ENCODE measurements around the gene STK31.
A peak's percentile ranks its signal among the peaks of the same experiment; 100 is the strongest.
"Not testable (repeated sequence)": the region's sequence is repeated elsewhere in the genome, so short reads cannot be mapped to it uniquely, and the experiment has no call there.

Gene STK31, protein sequence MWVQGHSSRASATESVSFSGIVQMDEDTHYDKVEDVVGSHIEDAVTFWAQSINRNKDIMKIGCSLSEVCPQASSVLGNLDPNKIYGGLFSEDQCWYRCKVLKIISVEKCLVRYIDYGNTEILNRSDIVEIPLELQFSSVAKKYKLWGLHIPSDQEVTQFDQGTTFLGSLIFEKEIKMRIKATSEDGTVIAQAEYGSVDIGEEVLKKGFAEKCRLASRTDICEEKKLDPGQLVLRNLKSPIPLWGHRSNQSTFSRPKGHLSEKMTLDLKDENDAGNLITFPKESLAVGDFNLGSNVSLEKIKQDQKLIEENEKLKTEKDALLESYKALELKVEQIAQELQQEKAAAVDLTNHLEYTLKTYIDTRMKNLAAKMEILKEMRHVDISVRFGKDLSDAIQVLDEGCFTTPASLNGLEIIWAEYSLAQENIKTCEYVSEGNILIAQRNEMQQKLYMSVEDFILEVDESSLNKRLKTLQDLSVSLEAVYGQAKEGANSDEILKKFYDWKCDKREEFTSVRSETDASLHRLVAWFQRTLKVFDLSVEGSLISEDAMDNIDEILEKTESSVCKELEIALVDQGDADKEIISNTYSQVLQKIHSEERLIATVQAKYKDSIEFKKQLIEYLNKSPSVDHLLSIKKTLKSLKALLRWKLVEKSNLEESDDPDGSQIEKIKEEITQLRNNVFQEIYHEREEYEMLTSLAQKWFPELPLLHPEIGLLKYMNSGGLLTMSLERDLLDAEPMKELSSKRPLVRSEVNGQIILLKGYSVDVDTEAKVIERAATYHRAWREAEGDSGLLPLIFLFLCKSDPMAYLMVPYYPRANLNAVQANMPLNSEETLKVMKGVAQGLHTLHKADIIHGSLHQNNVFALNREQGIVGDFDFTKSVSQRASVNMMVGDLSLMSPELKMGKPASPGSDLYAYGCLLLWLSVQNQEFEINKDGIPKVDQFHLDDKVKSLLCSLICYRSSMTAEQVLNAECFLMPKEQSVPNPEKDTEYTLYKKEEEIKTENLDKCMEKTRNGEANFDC

DNA sequence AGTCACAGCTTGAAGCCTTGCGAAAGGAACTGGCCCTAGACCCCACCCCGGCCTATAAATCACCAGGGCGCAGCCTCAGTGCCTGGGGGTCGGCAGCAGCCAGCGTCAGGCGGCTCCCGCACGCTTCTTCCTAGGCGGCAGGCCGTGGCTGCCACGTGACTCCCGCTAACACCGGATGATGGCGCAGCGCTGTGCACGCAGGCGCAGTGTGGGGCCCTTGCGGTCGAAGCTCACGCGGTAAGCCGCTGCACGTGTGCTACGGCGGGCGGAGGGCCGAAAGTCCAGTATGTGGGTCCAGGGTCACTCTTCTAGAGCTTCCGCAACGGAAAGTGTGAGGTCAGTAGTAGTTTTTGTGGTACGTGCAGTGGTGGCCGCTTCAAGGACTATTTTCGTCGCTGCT, at the start of gene STK31:
TSS of gene STK31 (plus strand) at position 220 of the 400 bp plus-strand sequence. CDS start at position 287, 67 bp downstream.
- no peak for DNase-seq

DNA sequence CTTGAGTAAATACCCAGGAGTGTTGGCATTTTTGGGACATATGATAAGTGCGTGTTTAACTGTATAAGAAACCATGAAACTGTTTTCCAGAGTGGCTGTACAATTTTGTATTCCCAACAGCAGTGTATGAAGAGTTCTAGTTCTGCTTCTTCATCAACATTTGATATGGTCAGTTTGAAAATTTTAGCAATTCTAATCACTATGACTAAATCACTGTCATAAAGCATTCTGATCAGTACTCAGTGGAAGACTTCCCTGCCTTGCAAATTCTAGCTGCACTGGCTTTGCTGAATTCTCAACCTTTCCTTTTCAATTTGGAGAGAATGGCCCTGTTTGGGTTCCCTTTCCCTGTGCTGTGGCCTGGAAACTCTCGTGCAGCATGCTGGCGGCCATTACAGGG, 48.6 kb upstream of the STK31 start:
- no peak for DNase-seq

DNA sequence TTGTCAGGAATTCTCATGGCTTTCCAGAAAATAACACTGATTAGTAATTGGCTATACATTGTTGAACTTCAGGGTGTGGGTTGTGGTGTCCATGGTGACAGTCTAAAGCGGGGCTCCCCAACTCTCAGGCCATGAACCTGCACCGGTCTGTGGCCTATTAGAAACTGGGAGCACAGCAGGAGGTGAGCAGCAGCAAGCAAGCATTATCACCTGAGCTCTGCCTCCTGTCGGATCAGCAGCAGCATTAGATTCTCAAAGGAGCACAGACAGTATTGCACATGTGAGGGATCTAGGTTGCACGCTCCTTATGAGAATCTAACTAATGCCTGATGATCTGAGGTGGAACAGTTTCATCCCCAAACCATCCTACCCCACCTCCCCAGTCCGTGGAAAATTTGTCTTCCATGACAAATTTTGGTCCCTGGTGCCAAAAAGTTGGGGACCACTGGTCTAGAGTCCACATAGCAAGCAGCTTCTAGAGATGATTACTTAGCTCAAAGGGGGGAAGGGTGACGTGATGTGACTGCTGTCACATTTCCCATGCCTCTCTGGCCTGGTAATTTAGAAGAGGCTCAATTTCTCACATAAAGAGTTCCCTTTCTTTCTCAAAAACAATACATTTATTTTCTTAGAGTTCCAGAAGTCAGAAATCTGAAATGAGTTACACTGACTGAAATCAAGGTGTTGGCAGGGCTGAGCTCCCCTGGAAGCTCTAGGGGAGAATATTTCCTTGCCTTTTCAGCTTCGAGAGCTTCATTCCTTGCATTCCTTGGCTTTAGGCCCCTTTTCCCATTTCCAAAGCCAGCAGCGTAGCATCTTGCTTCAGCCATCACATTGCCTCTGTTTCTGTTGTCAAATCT, 47.7 kb upstream of the STK31 start:
- DNase-seq = no peak

DNA sequence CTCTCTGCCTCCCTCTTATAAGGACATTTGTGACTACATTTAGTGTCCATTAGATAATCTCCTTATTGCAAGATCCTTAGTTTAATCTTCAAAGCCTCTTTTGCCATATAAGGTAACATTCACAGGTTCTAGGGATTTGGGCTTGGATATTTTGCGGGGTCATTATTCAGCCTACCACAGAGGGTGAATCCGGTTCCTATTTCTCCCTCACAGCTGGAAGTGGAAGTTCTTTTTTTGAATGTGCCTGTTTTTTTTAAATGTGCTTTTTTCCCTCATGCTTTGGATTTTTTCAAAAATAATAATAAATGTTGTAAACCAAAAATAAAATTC, 47.1 kb upstream of the STK31 start:
- DNase-seq = no peak

DNA sequence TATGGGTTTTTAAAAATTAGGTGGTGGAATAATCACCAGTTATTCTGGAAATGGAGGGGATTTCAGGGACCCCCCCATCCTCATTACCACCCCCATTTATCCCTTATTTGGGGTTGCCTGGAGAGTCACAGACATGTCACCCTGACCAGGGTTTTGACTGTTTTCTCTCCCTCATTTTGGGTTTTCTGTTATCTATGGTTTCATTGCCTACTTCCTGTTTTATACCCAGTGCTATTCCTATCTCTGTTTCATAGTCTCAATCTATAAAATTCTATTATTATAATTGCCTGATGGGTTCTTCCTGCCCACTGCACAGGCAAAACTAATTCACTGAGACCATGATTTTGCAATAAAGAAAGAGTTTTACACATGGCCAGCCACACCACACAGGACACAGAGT, 45.9 kb upstream of the STK31 start:
- no peak for DNase-seq

DNA sequence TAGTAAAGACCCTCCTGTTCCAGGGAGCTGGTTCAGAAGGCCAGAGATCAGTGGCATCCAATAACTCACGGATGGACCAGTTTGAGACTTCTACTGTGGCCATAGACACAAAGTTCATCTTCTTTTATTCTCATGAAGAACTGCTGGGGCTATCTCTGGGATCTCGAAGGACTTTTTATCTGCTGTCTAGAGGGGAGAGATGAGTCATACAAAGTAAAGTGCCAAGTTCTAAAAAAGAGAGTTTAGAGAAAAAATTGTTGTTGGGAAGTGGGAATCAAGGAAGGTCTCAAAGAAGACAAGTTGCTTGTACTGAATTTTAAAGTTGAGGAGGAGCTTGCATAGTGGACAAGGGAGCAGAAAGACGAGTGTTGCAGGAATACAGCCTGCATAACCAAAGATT, 38.0 kb upstream of the STK31 start:
- no peak for DNase-seq

DNA sequence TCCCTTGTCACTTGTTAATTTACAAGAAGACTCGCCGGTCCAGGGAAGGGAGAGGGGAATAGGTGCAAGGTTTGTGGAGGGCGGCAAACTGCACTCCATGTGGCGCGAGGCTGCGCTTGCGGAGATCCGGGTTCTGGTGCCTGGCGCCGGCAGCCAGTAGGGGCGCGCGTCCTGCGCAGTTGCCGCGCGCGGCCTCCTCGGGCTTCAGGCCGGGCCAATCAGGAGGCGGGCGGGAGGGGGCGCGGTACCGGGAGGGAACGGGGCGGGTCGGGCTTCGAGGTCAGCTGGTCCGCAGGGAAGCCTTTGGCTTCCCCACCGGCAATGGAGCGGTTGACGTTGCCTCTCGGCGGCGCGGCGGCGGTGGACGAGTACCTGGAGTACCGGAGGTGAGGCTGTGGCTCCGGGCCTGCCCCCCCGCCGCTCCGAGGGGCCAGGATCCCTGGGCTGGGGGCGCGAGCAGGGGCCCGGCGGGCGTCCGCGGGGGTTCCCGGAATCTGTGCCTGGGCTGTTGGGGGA, 30.1 kb upstream of the STK31 start, which contains the start of gene FAM221A:
TSS of gene FAM221A (plus strand) at position 302 of the 516 bp plus-strand sequence. CDS start at position 322, 20 bp downstream.
- DNase-seq = peak; percentile 84 to 96 (median 95)

DNA sequence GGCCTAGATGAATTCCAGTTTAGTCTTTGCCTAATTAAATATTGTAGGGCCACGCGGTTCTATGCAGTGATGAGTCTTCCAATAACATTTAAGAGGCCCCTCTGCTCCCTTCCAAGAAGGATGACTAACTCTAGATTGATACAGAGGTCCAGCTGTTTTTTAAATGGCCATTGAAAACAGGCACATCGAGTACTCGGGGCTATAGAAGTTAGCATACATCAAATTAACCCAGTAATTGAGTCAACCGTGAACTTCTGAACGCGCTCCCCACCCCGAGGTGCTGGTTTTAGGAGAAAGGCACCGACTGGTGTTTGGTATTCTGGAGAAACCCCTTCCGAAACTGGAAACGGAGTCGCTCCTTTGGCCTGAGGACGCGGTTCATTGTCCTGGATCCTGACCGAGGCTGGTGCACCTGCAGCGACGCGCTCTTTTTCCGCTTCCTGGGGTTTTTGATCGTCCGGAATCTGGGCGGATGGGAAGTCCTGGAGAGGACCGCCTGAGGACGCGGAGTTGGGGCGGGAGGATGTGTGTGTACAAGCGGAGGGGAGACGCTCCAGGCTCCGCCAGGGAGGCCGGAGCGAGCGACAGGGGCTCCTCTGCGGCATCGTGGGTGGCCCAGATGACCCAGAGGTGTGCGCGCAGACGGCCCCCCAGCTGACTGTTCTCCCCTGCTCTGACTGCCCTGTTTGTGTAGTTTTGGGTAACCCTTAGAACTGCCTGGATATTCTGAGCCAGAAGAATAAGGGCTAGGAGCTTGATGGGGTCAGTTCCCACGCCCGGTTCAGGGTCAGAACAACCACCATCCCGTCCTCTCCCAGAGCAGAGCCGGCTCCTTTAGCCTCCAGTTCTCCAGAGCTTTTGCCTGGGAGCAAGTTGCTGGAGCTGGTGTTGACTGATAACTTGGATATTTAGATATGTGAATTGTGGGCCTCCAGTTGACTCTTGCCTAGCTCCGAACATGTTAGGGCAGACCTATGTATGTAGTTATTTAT, 29.3 kb upstream of the STK31 start:
- DNase-seq = peak; percentile 47 to 68 (median 59)

DNA sequence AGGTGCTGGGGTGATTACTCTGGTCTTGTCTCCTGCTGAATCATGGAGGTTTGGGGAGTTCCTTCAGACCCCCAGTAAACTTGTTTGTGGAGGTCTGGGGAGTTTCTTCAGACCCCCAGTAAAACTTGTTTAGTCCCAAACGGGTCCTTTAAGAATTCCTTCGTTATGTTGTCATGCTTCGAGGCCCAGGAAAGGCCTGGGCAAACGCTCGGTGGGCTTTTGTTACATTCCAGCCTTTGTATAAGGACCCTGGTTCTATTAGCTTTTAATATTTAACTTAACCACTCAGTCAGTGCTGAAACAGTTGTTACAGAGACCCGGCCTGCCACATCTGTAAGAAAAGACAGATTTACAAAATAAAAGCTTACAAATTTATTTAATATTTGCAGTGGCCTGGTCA, 26.0 kb upstream of the STK31 start:
- DNase-seq = not testable (repeated sequence)

DNA sequence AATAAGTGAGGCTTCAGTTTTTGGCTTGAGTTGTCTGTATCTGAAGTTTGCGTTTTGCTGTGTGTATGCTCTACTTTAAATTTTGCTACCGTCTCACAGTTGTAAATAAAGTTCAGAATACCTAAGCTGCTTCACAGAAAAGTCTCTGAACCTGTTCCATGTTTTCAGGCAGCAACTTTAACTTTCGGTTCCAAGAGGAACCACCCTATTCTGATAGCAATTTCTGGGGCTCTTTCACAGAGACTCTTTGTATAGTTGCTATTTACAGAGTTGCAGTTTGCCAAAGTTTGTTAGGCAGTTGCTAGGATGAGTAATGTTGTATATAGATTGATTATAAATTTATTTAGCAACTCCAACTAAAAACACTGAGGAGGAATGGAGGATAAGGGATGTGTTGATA, 24.3 kb upstream of the STK31 start:
- no peak for DNase-seq

DNA sequence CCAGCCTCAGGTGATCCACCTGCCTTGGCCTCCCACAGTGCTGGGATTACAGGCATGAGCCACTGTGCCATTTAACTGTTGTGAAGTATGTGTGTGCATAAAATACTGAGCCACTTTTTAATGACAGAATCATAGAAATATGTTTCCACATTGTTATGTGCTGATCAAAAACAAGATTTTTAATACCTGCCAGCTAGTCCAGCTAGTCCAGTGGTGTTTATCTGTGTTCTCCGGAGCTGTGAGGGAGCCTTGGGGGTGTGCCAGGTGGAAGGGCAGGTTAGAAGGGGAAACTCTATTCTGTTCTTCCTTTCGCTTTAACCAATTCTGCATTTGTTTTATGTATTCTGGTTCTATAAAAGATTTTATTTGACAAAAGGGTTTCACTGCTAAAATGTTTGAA, 23.0 kb upstream of the STK31 start:
- no peak for DNase-seq

DNA sequence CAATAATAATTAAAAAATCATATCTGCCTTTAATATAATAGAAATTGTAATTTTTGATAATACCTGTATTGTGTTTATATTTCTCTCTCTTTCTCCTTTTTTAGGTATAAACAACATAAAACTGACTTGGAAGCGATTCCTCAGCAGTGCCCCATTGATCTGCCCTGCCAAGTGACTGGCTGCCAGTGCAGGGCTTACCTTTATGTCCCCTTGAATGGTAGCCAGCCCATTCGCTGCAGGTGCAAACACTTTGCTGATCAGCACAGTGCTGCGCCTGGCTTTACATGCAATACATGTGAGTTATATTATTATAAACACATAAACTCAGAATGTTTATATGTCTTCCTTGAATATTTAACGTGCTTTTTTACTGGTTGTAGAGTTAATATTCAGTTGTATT, 20.9 kb upstream of the STK31 start:
- DNase-seq = no peak

DNA sequence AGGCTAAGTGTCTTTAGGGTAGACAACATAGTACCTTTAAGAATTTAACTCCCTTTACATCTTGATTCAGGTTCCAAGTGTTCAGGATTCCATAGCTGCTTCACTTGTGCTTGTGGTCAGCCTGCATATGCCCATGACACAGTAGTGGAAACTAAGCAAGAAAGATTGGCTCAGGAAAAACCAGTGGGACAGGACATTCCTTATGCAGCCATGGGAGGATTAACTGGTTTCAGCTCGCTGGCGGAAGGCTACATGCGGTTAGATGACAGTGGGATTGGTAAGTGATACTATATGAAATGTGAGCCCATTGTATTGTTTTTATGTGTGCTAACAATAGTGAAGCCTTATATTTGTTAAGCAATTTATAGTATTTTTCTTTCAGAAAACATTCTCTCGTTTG, 18.7 kb upstream of the STK31 start:
- DNase-seq = no peak

DNA sequence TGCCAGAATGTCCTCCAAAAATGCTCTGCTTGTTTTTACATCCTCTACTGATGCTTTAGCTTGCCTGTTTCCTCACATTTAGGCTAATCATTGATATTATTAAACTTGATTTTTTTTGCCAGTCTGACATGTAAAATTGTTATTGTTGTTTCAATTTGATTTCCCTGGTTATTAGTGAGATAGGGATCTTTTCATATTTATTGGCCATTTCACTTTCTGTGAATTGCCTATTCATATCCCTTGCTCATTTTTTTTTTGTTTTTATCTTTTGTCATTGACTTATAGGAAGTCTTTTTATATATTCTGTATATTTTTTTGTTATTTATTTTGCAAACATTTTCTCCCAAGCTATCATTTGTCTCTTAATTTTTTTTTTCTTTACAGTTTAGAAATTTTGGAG, 16.8 kb upstream of the STK31 start:
- no peak for DNase-seq

DNA sequence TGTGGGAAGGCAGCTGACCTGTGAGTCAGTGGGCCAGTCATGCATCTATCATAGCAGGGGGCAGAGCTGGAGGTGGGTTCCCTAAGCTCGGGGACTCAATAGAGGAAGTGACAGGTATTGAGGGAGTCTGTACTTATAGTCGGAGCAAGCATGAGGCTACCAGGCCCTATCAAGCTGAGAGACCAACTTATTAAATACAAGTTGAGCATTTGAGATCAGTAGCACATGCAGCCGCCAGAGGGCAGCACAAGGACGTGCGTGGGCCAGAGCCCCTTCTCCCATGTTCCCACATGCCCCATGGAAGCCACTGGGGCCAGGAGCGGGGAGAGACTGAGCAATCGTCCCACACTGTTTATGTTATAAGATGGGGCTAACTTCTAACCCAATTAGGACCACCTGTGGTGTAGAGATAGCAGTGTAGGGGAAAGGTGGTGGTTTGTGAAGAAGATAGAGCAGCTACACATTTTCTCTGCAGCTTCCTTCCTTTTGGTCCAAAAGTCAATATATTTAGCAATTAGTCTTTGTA, 13.0 kb upstream of the STK31 start:
- DNase-seq = peak; percentile 59 to 75 (median 69)

DNA sequence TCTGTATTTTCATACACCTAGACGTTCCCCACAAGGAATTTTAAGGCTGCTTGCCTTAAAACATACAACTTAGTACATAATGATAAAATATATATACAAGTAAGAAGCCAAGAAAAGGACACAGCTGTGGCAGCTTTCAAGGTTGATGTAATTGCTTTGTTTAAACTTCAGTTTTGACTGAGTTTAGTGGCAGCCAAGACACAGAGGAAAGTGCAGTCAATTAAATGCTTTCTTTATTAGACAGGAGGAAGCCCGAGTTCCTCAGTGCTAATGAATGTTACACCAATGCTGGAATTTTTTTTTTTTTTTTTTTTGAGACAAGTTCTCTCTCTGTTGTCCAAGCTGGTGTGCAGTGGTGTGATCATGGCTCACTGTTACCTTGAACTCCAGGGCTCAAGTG, 11.2 kb upstream of the STK31 start:
- DNase-seq = no peak

DNA sequence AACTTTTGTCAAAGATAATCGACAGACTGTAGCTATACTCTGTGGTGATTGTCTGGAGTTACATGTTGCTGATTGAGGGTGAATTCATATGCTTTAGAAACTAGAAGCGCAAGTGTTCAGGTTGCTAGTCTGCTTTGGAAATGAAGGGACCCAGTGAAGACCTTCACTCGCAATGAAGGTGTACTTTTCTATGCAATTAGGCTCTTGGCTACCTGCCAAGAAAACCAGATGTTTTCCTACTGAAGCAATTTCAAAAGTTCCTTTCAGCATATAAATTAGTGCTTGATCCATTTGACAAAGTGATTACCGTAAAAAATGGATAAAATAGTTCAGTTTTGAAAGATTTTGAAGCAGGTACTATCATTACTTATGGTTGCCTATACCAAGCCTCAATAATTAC, 10.0 kb upstream of the STK31 start:
- no peak for DNase-seq

DNA sequence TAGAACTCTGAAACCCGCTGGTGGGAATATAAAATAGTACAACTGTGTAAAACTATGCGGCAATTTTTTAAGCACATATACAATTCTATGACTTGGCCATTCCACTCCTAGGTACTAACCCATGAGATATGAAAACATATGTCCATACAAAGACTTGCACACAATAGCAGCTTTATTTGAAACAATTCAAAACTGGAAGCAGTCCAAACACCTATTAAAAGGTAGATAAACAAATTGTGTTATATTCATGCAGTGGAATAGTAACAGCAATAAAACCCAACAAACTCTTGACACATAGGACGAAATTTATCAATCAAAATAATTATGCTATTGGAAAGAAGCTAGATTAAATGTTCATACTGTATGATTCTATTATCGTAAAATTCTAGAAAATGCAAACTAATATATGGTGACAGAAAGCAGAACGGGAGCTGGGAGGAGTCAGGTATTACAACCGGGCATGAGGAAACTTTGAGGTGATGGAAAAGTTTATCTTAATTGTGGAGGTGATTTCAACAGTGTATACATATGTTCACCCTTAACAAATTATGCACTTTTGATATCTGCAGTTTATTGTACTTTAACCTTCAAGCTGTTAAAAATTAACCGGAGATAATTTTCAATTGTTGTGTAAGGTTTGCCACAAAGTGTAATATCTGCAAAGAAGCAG, 803 bp upstream of the STK31 start:
- DNase-seq = no peak

DNA sequence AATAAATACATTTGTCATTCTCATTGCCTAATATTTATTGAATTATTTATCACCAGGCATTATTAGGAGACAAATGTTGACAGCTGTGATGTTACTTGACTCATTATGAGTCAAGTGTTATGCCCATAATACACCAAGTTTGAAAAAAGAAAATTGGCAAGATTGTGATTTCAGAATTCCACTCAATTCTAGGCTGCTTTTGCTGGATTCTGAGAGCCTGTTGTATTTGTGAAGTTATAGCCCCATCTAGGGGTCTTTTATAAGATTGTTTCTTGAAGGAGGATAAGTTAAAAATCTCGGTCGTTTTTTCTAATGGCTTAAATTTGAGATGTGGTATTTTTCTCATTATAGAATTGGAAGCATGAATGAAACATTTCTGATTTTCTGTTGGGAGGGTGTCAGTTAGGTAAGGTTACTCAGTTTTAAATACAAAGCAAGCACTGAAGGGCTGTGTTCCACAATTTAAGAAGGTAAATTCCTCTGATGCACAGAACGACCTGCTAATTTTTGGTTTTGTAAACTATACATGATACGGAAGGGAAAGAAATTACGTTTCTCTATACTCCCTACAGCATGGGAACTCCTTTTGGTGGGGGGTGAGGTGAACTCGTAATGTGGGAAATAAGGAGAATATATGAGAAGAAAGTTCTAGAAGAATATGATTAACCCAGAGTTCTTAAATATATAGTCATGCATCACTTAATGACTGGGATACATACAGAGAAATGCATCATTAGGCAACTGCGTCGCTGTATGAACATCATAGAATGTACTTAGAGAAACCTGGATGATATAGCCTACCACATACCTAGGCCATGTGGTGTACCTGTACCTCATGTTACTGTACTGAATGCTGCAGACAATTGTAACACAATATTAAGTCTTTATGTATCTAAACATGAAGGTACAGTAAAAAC, 2.6 kb downstream of the STK31 start:
- peak; percentile 54 to 81 (median 72) for DNase-seq

Measured in suppressor macrophage treated with lipopolysaccharide for 1 hour (primary cell).